ENCODE measurements around the gene SUN1. TPM values are rescaled to one million over a fixed set of nuclear protein-coding genes. Genes with fewer than 3 reads are reported as not detected.

The SUN1 gene
- total and polyA plus RNA-seq, 9 of the 15 experiments (the other 6 are each of a cell fraction or from before 2014, with no cell fraction given), result 36.8 to 132 (median 62.3) TPM

DNA sequence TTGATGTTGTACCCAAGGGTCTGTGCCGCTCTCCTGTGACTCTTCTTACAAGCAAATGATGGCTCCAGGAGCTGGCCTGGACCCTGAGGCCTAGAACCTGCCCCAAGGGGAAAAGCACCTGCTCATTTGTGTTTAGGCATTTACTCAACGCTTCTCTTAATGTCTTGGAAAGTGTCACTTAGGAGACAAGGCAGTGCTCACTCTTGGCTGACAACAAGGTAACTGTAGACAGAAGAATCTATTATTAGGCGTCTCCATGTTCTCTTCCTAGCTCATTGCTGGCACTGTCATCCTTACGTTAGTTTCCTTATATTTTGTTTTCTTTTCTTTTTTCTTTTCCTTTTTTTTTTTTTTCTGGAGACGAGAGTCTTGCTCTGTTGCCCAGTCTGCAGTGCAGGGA, 38.1 kb upstream of the SUN1 start:
- DNase-seq (ENCODE audit: extremely low read depth in 1 of 4, low spot score in 3 of 4) (no peak), FAIRE-seq (no peak), ATAC-seq (no peak)
- intact Hi-C loops (cut with micrococcal nuclease), result no loop called here
- no peaks in the 10 kb centered on the region for H4K20me1 ChIP-seq (replicated peaks; ENCODE audit: control insufficient read depth, insufficient read depth, low read length)
- no peak overlapping the region for H3K27ac ChIP-seq (ENCODE audit: extremely low read depth, low read depth, low read length)
- no peaks in the 10 kb centered on the region for H3K9me1 ChIP-seq (ENCODE audit: control insufficient read depth, insufficient read depth, low read length)
- in situ Hi-C loops (cut with MboI), result no loop called here
- H3K4me1 ChIP-seq (replicated peaks in 1 of 2; ENCODE audit: control insufficient read depth in 2 of 2, insufficient read depth in 2 of 2, low read length in 2 of 2), result peaks cover 0 to 4% of the 10 kb centered on the region in 2 experiments; a peak in 2 of 5 replicates
- H3K4me3 ChIP-seq, result no peak overlapping the region
- CTCF ChIA-PET (ENCODE audit: low intra/inter-chr PET ratio), result no interaction called here
- H3K36me3 ChIP-seq (ENCODE audit: control insufficient read depth, insufficient read depth, low read length), result no peaks in the 10 kb centered on the region
- POLR2A ChIA-PET, result no interaction called here
- TF ChIP-seq MBD2 (IDR thresholded peaks at IDR 0.05; ENCODE audit: borderline replicate concordance, low read depth) (no peak), ZFP30 (CRISPR knock-in tag; IDR thresholded peaks at IDR 0.05; ENCODE audit: borderline replicate concordance) (no peak), PURB (CRISPR knock-in tag; IDR thresholded peaks at IDR 0.05; ENCODE audit: low read depth) (no peak)
- TF ChIP-seq, protein P1, sequence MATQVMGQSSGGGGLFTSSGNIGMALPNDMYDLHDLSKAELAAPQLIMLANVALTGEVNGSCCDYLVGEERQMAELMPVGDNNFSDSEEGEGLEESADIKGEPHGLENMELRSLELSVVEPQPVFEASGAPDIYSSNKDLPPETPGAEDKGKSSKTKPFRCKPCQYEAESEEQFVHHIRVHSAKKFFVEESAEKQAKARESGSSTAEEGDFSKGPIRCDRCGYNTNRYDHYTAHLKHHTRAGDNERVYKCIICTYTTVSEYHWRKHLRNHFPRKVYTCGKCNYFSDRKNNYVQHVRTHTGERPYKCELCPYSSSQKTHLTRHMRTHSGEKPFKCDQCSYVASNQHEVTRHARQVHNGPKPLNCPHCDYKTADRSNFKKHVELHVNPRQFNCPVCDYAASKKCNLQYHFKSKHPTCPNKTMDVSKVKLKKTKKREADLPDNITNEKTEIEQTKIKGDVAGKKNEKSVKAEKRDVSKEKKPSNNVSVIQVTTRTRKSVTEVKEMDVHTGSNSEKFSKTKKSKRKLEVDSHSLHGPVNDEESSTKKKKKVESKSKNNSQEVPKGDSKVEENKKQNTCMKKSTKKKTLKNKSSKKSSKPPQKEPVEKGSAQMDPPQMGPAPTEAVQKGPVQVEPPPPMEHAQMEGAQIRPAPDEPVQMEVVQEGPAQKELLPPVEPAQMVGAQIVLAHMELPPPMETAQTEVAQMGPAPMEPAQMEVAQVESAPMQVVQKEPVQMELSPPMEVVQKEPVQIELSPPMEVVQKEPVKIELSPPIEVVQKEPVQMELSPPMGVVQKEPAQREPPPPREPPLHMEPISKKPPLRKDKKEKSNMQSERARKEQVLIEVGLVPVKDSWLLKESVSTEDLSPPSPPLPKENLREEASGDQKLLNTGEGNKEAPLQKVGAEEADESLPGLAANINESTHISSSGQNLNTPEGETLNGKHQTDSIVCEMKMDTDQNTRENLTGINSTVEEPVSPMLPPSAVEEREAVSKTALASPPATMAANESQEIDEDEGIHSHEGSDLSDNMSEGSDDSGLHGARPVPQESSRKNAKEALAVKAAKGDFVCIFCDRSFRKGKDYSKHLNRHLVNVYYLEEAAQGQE (IDR thresholded peaks at IDR 0.05; ENCODE audit: borderline replicate concordance), result no peak
- TF ChIP-seq, protein P1 (CRISPR knock-in tag; IDR thresholded peaks at IDR 0.05; ENCODE audit: low read depth), result no peak
- WGBS (ENCODE audit: insufficient coverage, low coverage, missing lambda C conversion rate), result 93% methylated on average over 4 of the region's 5 CpGs
- no peaks in the 10 kb centered on the region for H3K27me3 ChIP-seq (ENCODE audit: control insufficient read depth in 2 of 2, insufficient read depth in 2 of 2, low read length in 2 of 2)
- H3K9me3 ChIP-seq (replicated peaks; ENCODE audit: control insufficient read depth, insufficient read depth, low read depth, low read length), result no peaks in the 10 kb centered on the region
- no peaks in the 10 kb centered on the region for H3K79me2 ChIP-seq (ENCODE audit: control insufficient read depth, insufficient read depth, low read length)
- no TSS peak for BruUV-seq (replicated peaks)
- no peak overlapping the region for H3K4me2 ChIP-seq (ENCODE audit: insufficient read depth, low read length)
- no peak overlapping the region for H3K9ac ChIP-seq (ENCODE audit: insufficient read depth in 1 of 2, low read depth in 2 of 2, low read length in 2 of 2)
- no peak overlapping the region for H2AFZ ChIP-seq (ENCODE audit: low read depth, low read length)
